Astrocyte of the cerebellum (primary cell): ENCODE data around the gene CBX5.

ENCODE experiments used
- DNase-seq: peaks from one replicate; pipeline ENCODE4 v3.0.0-alpha.2; 2011; ENCODE audit warnings: low read depth
- H3K4me3 ChIP-seq: 2 replicates; pipeline ENCODE4 v1.5.1; 2011; ENCODE audit warnings: mild to moderate bottlenecking, low read depth, low read length, moderate library complexity
- CTCF ChIP-seq: IDR thresholded peaks from 2 replicates; pipeline ENCODE4 v1.5.1; 2012; ENCODE audit warnings: low read length, low read depth, moderate library complexity, mild to moderate bottlenecking; ENCODE audit errors: missing control alignments
- in situ Hi-C: cut with HindIII; loops from 2 replicates; pipeline ENCODE4 v1.10.0; 2017; ENCODE audit warnings: low sequenced_read_pairs

Gene CBX5

DNA sequence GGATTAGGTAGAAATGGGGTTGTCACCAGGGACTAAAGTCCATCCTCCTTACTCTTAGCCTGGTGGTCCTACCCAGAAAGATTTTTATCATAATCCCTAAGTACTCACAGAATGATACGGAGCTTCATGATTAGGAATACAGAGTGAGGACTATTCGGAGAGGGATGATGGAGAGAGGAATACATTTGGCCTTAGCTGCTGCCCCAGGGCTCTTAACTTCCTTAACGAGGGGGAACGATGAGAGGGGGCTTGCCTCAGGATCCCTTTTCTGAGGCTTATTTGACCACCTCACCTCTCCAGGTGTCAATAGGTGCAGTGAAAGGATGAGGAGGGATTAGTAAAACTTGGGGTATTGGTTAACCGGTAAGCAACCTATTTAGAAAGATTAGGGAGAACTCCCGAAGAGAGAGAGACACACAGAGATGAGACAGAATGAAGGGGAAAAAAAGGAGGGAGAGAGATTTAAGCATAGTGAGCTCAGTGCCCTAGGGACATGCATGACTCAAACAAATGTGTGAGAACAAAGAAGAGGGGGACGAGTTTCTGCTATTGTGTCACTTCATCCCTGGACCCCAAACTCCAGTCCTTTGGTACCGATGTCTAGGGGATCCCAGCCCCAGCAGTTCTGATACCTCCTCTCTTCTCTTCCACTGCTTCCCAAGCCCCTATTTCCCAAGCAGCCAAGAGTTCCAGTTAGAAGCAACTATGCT lies 19.7 kb upstream of the CBX5 start:
- in situ Hi-C loops = no loop called here
- H3K4me3 ChIP-seq = no peak overlapping the region
- no peak for DNase-seq
- no peak for TF ChIP-seq CTCF

DNA sequence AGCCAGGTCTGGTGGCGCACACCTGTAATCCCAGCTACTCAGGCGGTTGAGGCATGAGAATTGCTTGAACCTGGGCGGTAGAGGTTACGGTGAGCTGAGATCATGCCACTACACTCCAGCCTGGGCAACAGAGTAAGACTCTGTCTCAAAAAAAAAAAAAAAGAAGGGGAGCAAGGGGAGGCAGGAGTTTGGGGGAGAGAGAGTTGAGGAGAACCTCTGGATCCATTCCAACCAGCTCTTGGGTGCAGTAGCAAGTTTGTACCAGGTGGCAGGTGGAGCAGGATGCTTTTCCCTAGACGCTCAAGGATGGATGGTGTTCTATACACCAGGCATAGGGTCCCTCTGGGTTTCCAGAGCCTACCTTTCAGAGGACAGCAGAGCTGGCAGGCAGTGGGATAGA lies 19.0 kb upstream of the CBX5 start:
- no peak for DNase-seq
- TF ChIP-seq CTCF = no peak
- no peak overlapping the region for H3K4me3 ChIP-seq
- in situ Hi-C loops = no loop called here

DNA sequence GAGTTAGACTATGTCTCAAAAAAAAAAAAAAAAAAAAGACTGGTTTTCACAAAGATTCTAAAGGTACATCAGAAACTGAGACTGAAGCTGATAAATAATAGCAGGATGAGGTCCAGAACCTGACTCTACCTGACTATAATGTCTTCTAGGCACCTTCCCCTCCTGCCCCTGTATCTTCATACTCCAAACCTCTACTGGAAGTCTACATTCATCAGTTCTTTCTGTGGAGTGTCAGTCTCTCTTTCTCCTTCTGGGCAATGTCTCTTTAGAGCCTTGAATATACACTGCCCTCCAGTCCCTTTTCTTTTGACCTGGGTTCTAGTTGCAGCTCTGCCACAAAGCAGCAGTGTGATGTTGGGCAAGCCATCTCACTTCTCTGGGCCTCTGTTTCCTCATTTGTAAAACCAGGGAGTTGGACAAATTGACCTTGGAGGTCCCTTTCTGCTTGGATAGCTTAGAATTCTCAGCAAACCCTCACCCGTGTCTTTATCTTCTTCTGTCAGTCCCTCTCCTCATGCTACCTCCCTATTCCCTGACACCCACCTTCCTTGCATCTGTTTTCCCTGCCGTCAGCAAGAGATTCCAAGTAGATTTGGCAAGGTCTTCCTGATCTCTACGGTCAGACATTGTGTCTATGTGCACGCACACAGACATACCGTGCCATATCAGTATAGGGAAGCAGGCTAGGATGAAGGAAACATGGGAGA lies 16.6 kb upstream of the CBX5 start:
- in situ Hi-C loops = no loop called here
- no peak for DNase-seq
- no peak for TF ChIP-seq CTCF
- no peak overlapping the region for H3K4me3 ChIP-seq

DNA sequence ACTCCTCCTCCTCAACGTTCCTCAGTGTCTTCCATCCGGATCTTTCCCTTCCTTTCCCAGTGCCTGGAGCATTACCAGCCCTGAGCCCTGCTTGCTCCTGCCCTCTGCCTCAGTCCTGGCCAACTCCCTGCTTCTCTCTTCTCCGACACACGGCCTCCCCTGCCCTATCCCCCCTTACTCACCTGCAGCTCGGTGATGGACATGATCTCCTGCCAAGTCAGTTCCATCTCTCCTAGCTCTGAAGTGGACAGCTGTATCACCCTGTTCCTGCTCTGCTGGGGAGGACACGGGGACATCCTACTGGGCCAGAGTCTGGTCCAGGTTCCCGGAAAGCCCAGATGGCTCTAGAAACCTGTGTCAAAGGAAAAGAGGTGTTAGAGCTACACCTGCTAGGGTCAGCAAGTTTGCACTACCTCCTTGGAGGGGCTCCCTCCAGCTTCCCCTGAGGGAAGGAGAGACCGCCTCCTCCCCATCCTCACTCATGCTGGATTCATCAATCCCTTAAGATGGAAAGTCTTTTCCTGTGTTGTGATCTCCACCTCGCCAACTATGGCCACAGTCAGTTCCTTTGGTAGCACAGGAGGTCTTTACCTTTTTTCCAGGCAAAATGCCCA lies 15.1 kb upstream of the CBX5 start:
- H3K4me3 ChIP-seq = no peak overlapping the region
- DNase-seq = no peak
- TF ChIP-seq CTCF = no peak
- in situ Hi-C loops = no loop called here

- no peak for DNase-seq
- in situ Hi-C loops = no loop called here
- peak; percentile 81 for TF ChIP-seq CTCF
- H3K4me3 ChIP-seq = no peak overlapping the region
Observed at GRCh38 chr12:54294152-54294952, 14.4 kb upstream of the CBX5 start.

DNA sequence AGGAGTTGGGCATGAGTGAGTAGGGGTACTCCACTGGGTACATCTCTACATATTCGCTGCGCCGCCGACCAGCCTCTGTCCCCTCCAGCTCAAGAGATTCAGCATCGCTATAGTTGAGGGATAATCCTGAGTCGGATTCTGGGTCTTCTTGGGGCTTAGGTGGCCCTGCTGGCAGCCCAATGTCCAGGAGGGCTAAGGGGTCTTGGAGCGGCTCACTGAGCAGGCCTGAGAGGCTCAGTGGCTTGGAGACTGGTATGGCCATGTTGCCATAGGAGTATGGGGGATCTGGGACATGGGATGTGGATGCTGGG lies 13.0 kb upstream of the CBX5 start:
- no peak for TF ChIP-seq CTCF
- no peak overlapping the region for H3K4me3 ChIP-seq
- in situ Hi-C loops = no loop called here
- no peak for DNase-seq
